Trophoblast cell (in vitro differentiated cells and primary cell): ENCODE measurements around the gene DPP8.
"Not testable (repeated sequence)": the region's sequence is repeated elsewhere in the genome, so short reads cannot be mapped to it uniquely, and the experiment has no call there.

Source experiments
- DNase-seq, 2 donors: peaks; one replicate each; pipeline ENCODE4 v3.0.0-alpha.2; 2016
- H2AFZ ChIP-seq: 2 replicates; pipeline ENCODE4 v1.6.1; 2013; ENCODE audit warnings: low read length, moderate library complexity, mild to moderate bottlenecking; ENCODE audit not compliant: insufficient read depth, poor library complexity
- H2AK5ac ChIP-seq: 2 replicates; pipeline ENCODE4 v1.6.1; 2013; ENCODE audit warnings: mild to moderate bottlenecking, low read length
- H2BK120ac ChIP-seq: 2 replicates; pipeline ENCODE4 v1.6.1; 2013; ENCODE audit warnings: low read length, mild to moderate bottlenecking, moderate library complexity; ENCODE audit not compliant: insufficient read depth, poor library complexity
- H2BK12ac ChIP-seq: 2 replicates; pipeline ENCODE4 v1.6.1; 2013; ENCODE audit warnings: mild to moderate bottlenecking, low read length, moderate library complexity
- H2BK5ac ChIP-seq: 2 replicates; pipeline ENCODE4 v1.6.1; 2013; ENCODE audit warnings: low read length, low read depth, moderate library complexity, mild to moderate bottlenecking; ENCODE audit not compliant: poor library complexity
- H3K14ac ChIP-seq: 2 replicates; pipeline ENCODE4 v1.6.1; 2013; ENCODE audit warnings: mild to moderate bottlenecking, low read length
- H3K18ac ChIP-seq: 2 replicates; pipeline ENCODE4 v1.6.1; 2013; ENCODE audit warnings: mild to moderate bottlenecking, low read length
- H3K23ac ChIP-seq: 2 replicates; pipeline ENCODE4 v1.6.1; 2013; ENCODE audit warnings: low read length
- H3K27ac ChIP-seq: 2 replicates; pipeline ENCODE4 v1.5.1; 2013; ENCODE audit warnings: low read depth, mild to moderate bottlenecking, inconsistent platforms, low read length, moderate library complexity
- H3K27me3 ChIP-seq: 2 replicates; pipeline ENCODE4 v1.6.1; 2013; ENCODE audit warnings: inconsistent platforms, mild to moderate bottlenecking, low read length, moderate library complexity; ENCODE audit not compliant: insufficient read depth
- H3K36me3 ChIP-seq, 2 experiments: 1 replicate in 1 of 2; 2 replicates in 1 of 2; pipeline ENCODE4 v1.6.1; 2013; ENCODE audit warnings: low read length in 2 of 2, mild to moderate bottlenecking in 2 of 2, moderate library complexity in 1 of 2; ENCODE audit not compliant: insufficient read depth in 2 of 2, control insufficient read depth in 1 of 2
- H3K4ac ChIP-seq: 2 replicates; pipeline ENCODE4 v1.6.1; 2013; ENCODE audit warnings: low read depth, mild to moderate bottlenecking, low read length, moderate library complexity
- H3K4me1 ChIP-seq, 2 experiments: 1 replicate in 1 of 2; 2 replicates in 1 of 2; pipeline ENCODE4 v1.6.1; 2013; ENCODE audit warnings: low read length in 2 of 2, mild to moderate bottlenecking in 2 of 2, moderate library complexity in 1 of 2; ENCODE audit not compliant: insufficient read depth in 2 of 2, control insufficient read depth in 1 of 2
- H3K4me2 ChIP-seq: 2 replicates; pipeline ENCODE4 v1.6.1; 2013; ENCODE audit warnings: inconsistent platforms, mild to moderate bottlenecking, low read length, moderate library complexity
- H3K4me3 ChIP-seq: 2 replicates; pipeline ENCODE4 v1.5.1; 2013; ENCODE audit warnings: mild to moderate bottlenecking, low read depth, low read length, inconsistent platforms
- H3K79me1 ChIP-seq: one replicate; pipeline ENCODE4 v1.6.1; 2013; ENCODE audit warnings: low read length
- H3K79me2 ChIP-seq: 2 replicates; pipeline ENCODE4 v1.6.1; 2013; ENCODE audit warnings: low read length, mild to moderate bottlenecking; ENCODE audit not compliant: control insufficient read depth, insufficient read depth, poor library complexity
- H3K9ac ChIP-seq: 2 replicates; pipeline ENCODE4 v1.6.1; 2013; ENCODE audit warnings: mild to moderate bottlenecking, low read length
- H3K9me3 ChIP-seq: 2 replicates; pipeline ENCODE4 v1.6.1; 2013; ENCODE audit warnings: low read depth, mild to moderate bottlenecking, control low read depth, inconsistent platforms, low read length; ENCODE audit not compliant: insufficient read depth
- H4K12ac ChIP-seq: 2 replicates; pipeline ENCODE4 v1.6.1; 2013; ENCODE audit warnings: low read depth, mild to moderate bottlenecking, low read length, moderate library complexity
- H4K8ac ChIP-seq: 2 replicates; pipeline ENCODE4 v1.6.1; 2013; ENCODE audit warnings: low read depth, mild to moderate bottlenecking, low read length, moderate library complexity
- H4K91ac ChIP-seq: one replicate; pipeline ENCODE4 v1.6.1; 2013; ENCODE audit warnings: low read depth, mild to moderate bottlenecking, low read length, moderate library complexity
- WGBS: extraction: QIAGEN DNeasy Blood & Tissue Kit; methylation state at CpG from one replicate; pipeline ENCODE4 v1.1.7; 2013; ENCODE audit warnings: missing lambda C conversion rate; ENCODE audit not compliant: insufficient read length, insufficient coverage; ENCODE audit errors: extremely low coverage; 5-methylcytosine and 5-hydroxymethylcytosine counted together

The DPP8 gene

GRCh38 chr15:65551183-65551582 is 33.7 kb upstream of the DPP8 start:
- Histone ChIP-seq H4K12ac (no peak overlapping the region), H2AFZ (no peak overlapping the region), H2BK5ac (no peak overlapping the region), H3K36me3 (peaks cover 2 to 4% of the 10 kb centered on the region in 2 experiments), H2BK120ac (no peak overlapping the region), H3K4me2 (no peak overlapping the region), H3K27ac (no peak overlapping the region), H3K4ac (no peak overlapping the region), H3K79me2 (peaks cover 4% of the 10 kb centered on the region), H3K79me1 (no peaks in the 10 kb centered on the region), H3K9ac (no peak overlapping the region), H3K4me3 (no peak overlapping the region), H2BK12ac (no peak overlapping the region), H3K4me1 (no peaks in the 10 kb centered on the region), H3K27me3 (no peaks in the 10 kb centered on the region), H3K18ac (no peak overlapping the region), H3K9me3 (no peaks in the 10 kb centered on the region), H3K14ac (no peak overlapping the region), H2AK5ac (no peak overlapping the region), H4K8ac (no peak overlapping the region), H3K23ac (no peak overlapping the region), H4K91ac (no peak overlapping the region)
- no peak for DNase-seq
- no CpG with 5 or more reads among the region's 2 CpGs for WGBS

- no CpG with 5 or more reads among the region's 3 CpGs for WGBS
- Histone ChIP-seq H2BK12ac (no peak overlapping the region), H3K79me1 (no peaks in the 10 kb centered on the region), H3K4me1 (no peaks in the 10 kb centered on the region), H2BK120ac (no peak overlapping the region), H2AFZ (no peak overlapping the region), H3K4ac (peak overlapping the region; percentile 75), H3K4me3 (no peak overlapping the region), H3K18ac (no peak overlapping the region), H3K14ac (no peak overlapping the region), H3K9ac (no peak overlapping the region), H4K12ac (no peak overlapping the region), H2BK5ac (no peak overlapping the region), H3K27me3 (no peaks in the 10 kb centered on the region), H3K4me2 (no peak overlapping the region), H3K9me3 (no peaks in the 10 kb centered on the region), H3K79me2 (peaks cover 5% of the 10 kb centered on the region), H3K27ac (no peak overlapping the region), H3K23ac (no peak overlapping the region), H3K36me3 (peaks cover under 1 to 2% of the 10 kb centered on the region in 2 experiments), H4K91ac (no peak overlapping the region), H4K8ac (no peak overlapping the region), H2AK5ac (no peak overlapping the region)
- no peak for DNase-seq
Observed at GRCh38 chr15:65550681-65551098, 33.2 kb upstream of the DPP8 start.

- not testable (repeated sequence) for H3K23ac ChIP-seq, H4K91ac ChIP-seq, H3K4me2 ChIP-seq, H3K36me3 ChIP-seq, H3K4me3 ChIP-seq, H3K9ac ChIP-seq, DNase-seq, H3K79me1 ChIP-seq, H3K9me3 ChIP-seq, H2AFZ ChIP-seq, H2BK120ac ChIP-seq, H2AK5ac ChIP-seq, H3K27me3 ChIP-seq, H3K14ac ChIP-seq, H3K4me1 ChIP-seq, H4K12ac ChIP-seq, H2BK12ac ChIP-seq, H4K8ac ChIP-seq, H3K27ac ChIP-seq, H3K79me2 ChIP-seq, H3K18ac ChIP-seq, H3K4ac ChIP-seq, H2BK5ac ChIP-seq
- WGBS = no CpG with 5 or more reads among the region's 9 CpGs
Observed at GRCh38 chr15:65549288-65549687, 31.8 kb upstream of the DPP8 start.

GRCh38 chr15:65547841-65548240 is 30.4 kb upstream of the DPP8 start:
- DNase-seq = no peak
- Histone ChIP-seq H3K4ac (no peak overlapping the region), H4K12ac (no peak overlapping the region), H3K36me3 (no peaks in the 10 kb centered on the region), H3K27ac (no peak overlapping the region), H3K79me1 (no peaks in the 10 kb centered on the region), H3K4me1 (no peaks in the 10 kb centered on the region), H3K18ac (no peak overlapping the region), H3K14ac (no peak overlapping the region), H3K9me3 (no peaks in the 10 kb centered on the region), H2BK5ac (no peak overlapping the region), H3K4me3 (no peak overlapping the region), H2AFZ (no peak overlapping the region), H3K27me3 (no peaks in the 10 kb centered on the region), H2BK120ac (no peak overlapping the region), H3K4me2 (no peak overlapping the region), H3K79me2 (peaks cover 6% of the 10 kb centered on the region), H2BK12ac (no peak overlapping the region), H3K9ac (no peak overlapping the region), H3K23ac (no peak overlapping the region), H4K91ac (no peak overlapping the region), H4K8ac (no peak overlapping the region), H2AK5ac (no peak overlapping the region)
